HG03432 (cell line): ENCODE data around the gene NDUFS7.

Source experiments
- ATAC-seq: cut with Tn5 transposase; IDR thresholded peaks from one replicate; pipeline ENCODE4 v1.9.1; 2021; ENCODE audit warnings: mild to moderate bottlenecking, moderate library complexity; ENCODE audit not compliant: unreplicated experiment

The NDUFS7 gene

GRCh38 chr19:1399745-1400144 lies 16.0 kb downstream of the NDUFS7 start:
- no peak for ATAC-seq

- no peak for ATAC-seq
These were observed 16.8 kb downstream of the NDUFS7 start for GRCh38 chr19:1400281-1401137.

GRCh38 chr19:1401138-1401888 lies 17.6 kb downstream of the NDUFS7 start, which contains the start of gene GAMT:
Gene GAMT, minus strand, starts transcription at chr19:1401542. Its CDS starts 66 bp downstream, at chr19:1401476.
- no peak for ATAC-seq

- no peak for ATAC-seq
These were observed 18.1 kb downstream of the NDUFS7 start for GRCh38 chr19:1401889-1402217.

GRCh38 chr19:1402411-1403070 lies 18.8 kb downstream of the NDUFS7 start:
- ATAC-seq: no peak

- ATAC-seq: peak; percentile 72
These were observed 23.2 kb downstream of the NDUFS7 start for GRCh38 chr19:1406774-1407527.

GRCh38 chr19:1407528-1408299 lies 24.0 kb downstream of the NDUFS7 start, which contains the start of gene DAZAP1:
Gene DAZAP1, plus strand, starts transcription at chr19:1407586. Its CDS starts 188 bp downstream, at chr19:1407774.
- ATAC-seq: peak; percentile 26

GRCh38 chr19:1408300-1409203 lies 24.8 kb downstream of the NDUFS7 start:
- no peak for ATAC-seq

GRCh38 chr19:1409204-1410005 lies 25.7 kb downstream of the NDUFS7 start:
- no peak for ATAC-seq

- ATAC-seq: no peak
These were observed 26.6 kb downstream of the NDUFS7 start for GRCh38 chr19:1410136-1410786.

GRCh38 chr19:1410789-1411188 lies 27.1 kb downstream of the NDUFS7 start:
- no peak for ATAC-seq

- no peak for ATAC-seq
These were observed 27.8 kb downstream of the NDUFS7 start for GRCh38 chr19:1411255-1412191.

- ATAC-seq: no peak
These were observed 28.7 kb downstream of the NDUFS7 start for GRCh38 chr19:1412323-1412923.

- no peak for ATAC-seq
These were observed 29.5 kb downstream of the NDUFS7 start for GRCh38 chr19:1412995-1413800.
